GM12878 (cell line): Measurements from ENCODE around the gene CAMK2G. TPM values are rescaled to one million over a fixed set of nuclear protein-coding genes. Genes with fewer than 3 reads are reported as not detected.

ENCODE experiments used
- ATAC-seq: fragments of 200-7000 bp; cut with Tn5 transposase; 3 replicates; pipeline ENCODE4 v1.9.1; 2020; ENCODE audit warnings: mild to moderate bottlenecking, moderate library complexity
- BruUV-seq: library from RNA; stranded (reverse); fragments of 400-500 nt; replicated peaks from 2 replicates; lab custom pipeline; 2021; lab: Mats Ljungman, UMichigan
- CTCF ChIA-PET: fragments of 300-600 bp; sonication (Branson Sonifier 250); formaldehyde crosslinking; extraction: SDS; loops from one replicate; lab custom pipeline; 2021; ENCODE audit warnings: inconsistent platforms; lab: Yijun Ruan, JAX
- POLR2A ChIA-PET: fragments of 350-600 bp; formaldehyde crosslinking; extraction: SDS; loops from one replicate; lab custom pipeline; 2021; ENCODE audit warnings: inconsistent platforms; lab: Charles Lee
- RAD21 ChIA-PET: fragments of 300-600 bp; sonication (Branson Sonifier 250); formaldehyde crosslinking; loops from one replicate; lab custom pipeline; 2023; ENCODE audit warnings: antibody characterized with exemption; ENCODE audit not compliant: unreplicated experiment; lab: Charles Lee
- SMC1A ChIA-PET: fragments of 300-600 bp; sonication (Branson Sonifier 250); formaldehyde crosslinking; loops from one replicate; lab custom pipeline; 2023; ENCODE audit not compliant: unreplicated experiment, uncharacterized antibody; lab: Charles Lee
- DNase-seq: peaks from one replicate; pipeline ENCODE4 v3.0.0-alpha.2; 2011; ENCODE audit warnings: low read depth, low spot score
- FAIRE-seq: peaks from 3 replicates; lab custom pipeline; 2011; peaks lifted over from hg19 to GRCh38; lab: Jason Lieb, UNC
- H2AFZ ChIP-seq: 2 replicates; pipeline ENCODE4 v1.6.0; 2011; ENCODE audit warnings: low read depth, low read length, control low read depth; ENCODE audit not compliant: control insufficient read depth
- H3K27ac ChIP-seq: 2 replicates; pipeline ENCODE4 v1.5.1; 2011; ENCODE audit warnings: control low read depth; ENCODE audit not compliant: control insufficient read depth, insufficient read depth
- H3K27me3 ChIP-seq, 2 experiments: replicated peaks in 1 of 2; 2 replicates each; pipeline versions ENCODE4 v1.6.0 to v1.6.1; 2011; ENCODE audit warnings: low read length in 1 of 2; ENCODE audit not compliant: control insufficient read depth in 2 of 2, insufficient read depth in 2 of 2
- H3K36me3 ChIP-seq, 2 experiments: 2 replicates each; pipeline ENCODE4 v1.5.1; 2011; ENCODE audit warnings: low read length in 1 of 2; ENCODE audit not compliant: control insufficient read depth in 2 of 2, insufficient read depth in 2 of 2
- H3K4me1 ChIP-seq: 2 replicates; pipeline ENCODE4 v1.6.1; 2011; ENCODE audit warnings: mild to moderate bottlenecking, low read length, moderate library complexity, mixed read lengths; ENCODE audit not compliant: control insufficient read depth, insufficient read depth
- H3K4me2 ChIP-seq: 2 replicates; pipeline ENCODE4 v1.6.0; 2011; ENCODE audit warnings: control low read depth; ENCODE audit not compliant: control insufficient read depth, insufficient read depth
- H3K4me3 ChIP-seq: fragments of 200-600 bp; sonication (generic); 2 replicates; pipeline ENCODE4 v1.5.1; 2016
- H3K79me2 ChIP-seq: 2 replicates; pipeline ENCODE4 v1.6.0; 2011; ENCODE audit warnings: low read length; ENCODE audit not compliant: control insufficient read depth, insufficient read depth
- H3K9ac ChIP-seq: 2 replicates; pipeline ENCODE4 v1.8.0; 2011; ENCODE audit warnings: low read length, control low read depth, mixed read lengths; ENCODE audit not compliant: control insufficient read depth, insufficient read depth
- H3K9me3 ChIP-seq: replicated peaks from 3 replicates; pipeline ENCODE4 v1.5.1; 2011; ENCODE audit warnings: mild to moderate bottlenecking, low read length; ENCODE audit not compliant: control insufficient read depth, insufficient read depth
- H4K20me1 ChIP-seq: 2 replicates; pipeline ENCODE4 v1.6.0; 2011; ENCODE audit not compliant: control insufficient read depth, insufficient read depth
- BHLHE40 ChIP-seq, 2 experiments: fragments of 450-650 bp in 1 of 2; IDR thresholded peaks; 2 replicates each; pipeline ENCODE4 v1.6.1; 2011 to 2017; ENCODE audit warnings: low read depth in 2 of 2, borderline replicate concordance in 1 of 2, improper control_type of control experiment in 1 of 2, low read length in 1 of 2, mild to moderate bottlenecking in 1 of 2
- CREM ChIP-seq: IDR thresholded peaks from 2 replicates; pipeline ENCODE4 v1.6.1; 2014; ENCODE audit warnings: antibody characterized with exemption, low read depth
- FOXK2 ChIP-seq: fragments of 450-650 bp; IDR thresholded peaks from 2 replicates; pipeline ENCODE4 v1.6.1; 2017; ENCODE audit warnings: mild to moderate bottlenecking, moderate library complexity
- HDAC2 ChIP-seq: fragments of 200-600 bp; sonication (generic); IDR thresholded peaks from 2 replicates; pipeline ENCODE4 v1.6.1; 2017
- MEF2B ChIP-seq: fragments of 450-650 bp; IDR thresholded peaks from 2 replicates; pipeline ENCODE4 v1.6.1; 2018; ENCODE audit warnings: mild to moderate bottlenecking, moderate library complexity; ENCODE audit not compliant: partially characterized antibody, poor library complexity, severe bottlenecking
- MTA3 ChIP-seq: IDR thresholded peaks from 2 replicates; pipeline ENCODE4 v1.6.1; 2012; ENCODE audit warnings: low read length, inconsistent platforms, borderline replicate concordance
- RUNX3 ChIP-seq: IDR thresholded peaks from 2 replicates; pipeline ENCODE4 v1.6.1; 2012; ENCODE audit warnings: low read length, inconsistent platforms
- SIX5 ChIP-seq: IDR thresholded peaks from 2 replicates; pipeline ENCODE4 v1.6.1; 2011; ENCODE audit warnings: mild to moderate bottlenecking, low read depth, low read length, moderate library complexity; ENCODE audit not compliant: severe bottlenecking
- WGBS: methylation state at CpG from one replicate; pipeline ENCODE4 v1.1.6; 2016; ENCODE audit warnings: low lambda C conversion rate; ENCODE audit not compliant: insufficient replicate concordance, insufficient coverage; ENCODE audit errors: missing lambda C conversion rate; 5-methylcytosine and 5-hydroxymethylcytosine counted together
- in situ Hi-C: fragments of 300-500 bp; cut with MboI; formaldehyde crosslinking; loops from 9 replicates; pipeline ENCODE4 v1.14.3; 2018; ENCODE audit warnings: mixed read lengths
- intact Hi-C: fragments of 100-400 bp; cut with micrococcal nuclease; formaldehyde crosslinking; loops from one replicate; pipeline ENCODE4 v1.14.2; 2022; ENCODE audit not compliant: unreplicated experiment
- polyA plus RNA-seq, 11 experiments: library from polyadenylated mRNA; depleted of rRNA in 4 of 11; unstranded in 6 of 11; stranded (reverse) in 5 of 11; fragments of >200 nt; fragmentation: Nextera tagmentation in 4 of 11; fragmentation: Illumina TruSeq in 1 of 11; extraction: Ambion mirVana in 4 of 11; extraction: Trizol in 1 of 11; gene quantifications; 1 replicate in 1 of 11; 2 replicates in 10 of 11; pipeline versions ENCODE4 v1.2.1 to v1.2.3, GENCODE V29; 2011 to 2016; ENCODE audit warnings: inconsistent platforms in 2 of 11, missing spikeins in 2 of 11, low read depth in 1 of 11
- total RNA-seq, 4 experiments: library from RNA; depleted of rRNA in 3 of 4; stranded (reverse); fragments of >200 nt in 3 of 4; fragmentation: Illumina TruSeq in 1 of 4; extraction: Trizol in 1 of 4; gene quantifications; 2 replicates each; pipeline versions ENCODE4 v1.2.1 to v1.2.3, GENCODE V29; 2013 to 2021
- TF ChIP-seq, protein P1 (sequence below): fragments of 450-650 bp; IDR thresholded peaks from 2 replicates; pipeline ENCODE4 v1.6.1; 2018; ENCODE audit warnings: mild to moderate bottlenecking, low read depth, moderate library complexity; ENCODE audit not compliant: partially characterized antibody
- TF ChIP-seq, protein P2 (sequence below): fragments of 450-650 bp; IDR thresholded peaks from 2 replicates; pipeline ENCODE4 v1.6.1; 2016; ENCODE audit warnings: mild to moderate bottlenecking
- TF ChIP-seq, protein P3 (sequence below): fragments of 450-650 bp; formaldehyde crosslinking; IDR thresholded peaks from 2 replicates; pipeline ENCODE4 v1.5.0; 2022; ENCODE audit warnings: mild to moderate bottlenecking, missing genetic modification characterization
- TF ChIP-seq, protein P4 (sequence below): fragments of 450-650 bp; IDR thresholded peaks from 2 replicates; pipeline ENCODE4 v1.6.1; 2017; ENCODE audit warnings: mild to moderate bottlenecking, low read depth, inconsistent platforms; ENCODE audit not compliant: poor library complexity, severe bottlenecking

The CAMK2G gene
- total and polyA plus RNA-seq, 10 of the 15 experiments (the other 5 are each of a cell fraction or from before 2014, with no cell fraction given): 5.5 to 24.3 (median 16.9) TPM

DNA sequence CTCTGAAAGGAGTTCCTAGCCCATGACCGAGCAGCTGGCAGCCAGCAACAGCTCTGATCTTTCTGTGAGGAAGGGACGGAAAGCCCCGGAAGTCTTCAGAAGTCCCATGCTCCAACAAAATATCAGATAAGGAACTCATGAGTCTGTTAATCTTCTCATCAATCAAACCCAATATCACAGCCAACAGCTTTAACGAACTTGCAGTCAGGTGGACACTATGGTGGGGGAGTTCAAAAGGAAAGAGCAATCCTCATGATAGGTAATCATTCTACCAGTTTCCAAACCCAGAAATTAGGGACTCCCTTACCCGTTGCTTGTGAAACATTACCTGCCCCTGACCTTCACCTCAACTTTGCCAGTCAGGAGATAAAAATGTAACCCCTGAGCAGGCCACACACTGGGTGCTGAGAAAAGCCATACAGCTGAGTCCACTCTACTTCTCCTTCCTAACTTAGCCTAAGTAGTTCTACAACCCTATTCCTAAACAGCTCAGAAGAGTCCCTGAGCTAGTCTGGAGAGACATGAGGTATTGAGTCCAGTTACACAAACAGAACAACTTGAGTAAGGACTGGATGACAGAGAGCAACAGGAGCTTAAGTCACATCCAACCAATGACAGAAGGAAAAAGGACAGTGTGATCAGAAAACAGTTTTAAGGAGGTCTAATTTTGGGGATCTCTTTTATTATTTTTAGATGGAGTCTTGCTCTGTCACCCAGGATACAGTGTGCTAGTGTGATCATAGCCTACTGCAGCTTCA, 65.1 kb downstream of the CAMK2G start:
- intact Hi-C loops: no loop called here
- Histone ChIP-seq H3K27me3 (no peaks in the 10 kb centered on the region), H3K36me3 (peaks cover 15 to 19% of the 10 kb centered on the region in 2 experiments; a peak in 3 of 4 replicates), H3K27ac (no peak overlapping the region), H3K4me3 (no peak overlapping the region), H3K79me2 (peaks cover 33% of the 10 kb centered on the region), H3K4me2 (0 out of 2 replicates have a peak overlapping the region, but pooled peaks have one; percentile 39), H2AFZ (no peak overlapping the region), H3K4me1 (peaks cover 17% of the 10 kb centered on the region), H4K20me1 (no peaks in the 10 kb centered on the region), H3K9ac (no peak overlapping the region), H3K9me3 (no peaks in the 10 kb centered on the region)
- DNase-seq (no peak), ATAC-seq (no peak), FAIRE-seq (peak; percentile 78)
- in situ Hi-C loops: no loop called here
- CTCF ChIA-PET: interaction anchor here (0.6 to 2.5 kb wide), 8 partner anchors 31 to 173 kb away, joined by 3 to 17 read pairs (median 4); no protein-coding TSS in a partner anchor
- POLR2A ChIA-PET: interaction anchor here (0.6 to 2.8 kb wide), 10 partner anchors 9 to 1451 kb away, joined by 3 to 25 read pairs (median 5); partner anchors contain the start of gene CHCHD1
- TSS peak; percentile 50 for BruUV-seq
- SMC1A ChIA-PET: interaction anchor here (0.6 to 3.5 kb wide), 12 partner anchors 9 to 158 kb away, joined by 3 to 31 read pairs (median 4); partner anchors contain the start of genes CHCHD1 and ZSWIM8
- RAD21 ChIA-PET: interaction anchor here (0.6 to 2.7 kb wide), 9 partner anchors 21 to 280 kb away, joined by 3 to 16 read pairs (median 3); partner anchors contain the start of gene CHCHD1
- 73% methylated on average over 5 of the region's 5 CpGs for WGBS
- no peak for TF ChIP-seq MEF2B
- TF ChIP-seq SIX5: no peak
- no peak for TF ChIP-seq CREM
- TF ChIP-seq, protein P1, sequence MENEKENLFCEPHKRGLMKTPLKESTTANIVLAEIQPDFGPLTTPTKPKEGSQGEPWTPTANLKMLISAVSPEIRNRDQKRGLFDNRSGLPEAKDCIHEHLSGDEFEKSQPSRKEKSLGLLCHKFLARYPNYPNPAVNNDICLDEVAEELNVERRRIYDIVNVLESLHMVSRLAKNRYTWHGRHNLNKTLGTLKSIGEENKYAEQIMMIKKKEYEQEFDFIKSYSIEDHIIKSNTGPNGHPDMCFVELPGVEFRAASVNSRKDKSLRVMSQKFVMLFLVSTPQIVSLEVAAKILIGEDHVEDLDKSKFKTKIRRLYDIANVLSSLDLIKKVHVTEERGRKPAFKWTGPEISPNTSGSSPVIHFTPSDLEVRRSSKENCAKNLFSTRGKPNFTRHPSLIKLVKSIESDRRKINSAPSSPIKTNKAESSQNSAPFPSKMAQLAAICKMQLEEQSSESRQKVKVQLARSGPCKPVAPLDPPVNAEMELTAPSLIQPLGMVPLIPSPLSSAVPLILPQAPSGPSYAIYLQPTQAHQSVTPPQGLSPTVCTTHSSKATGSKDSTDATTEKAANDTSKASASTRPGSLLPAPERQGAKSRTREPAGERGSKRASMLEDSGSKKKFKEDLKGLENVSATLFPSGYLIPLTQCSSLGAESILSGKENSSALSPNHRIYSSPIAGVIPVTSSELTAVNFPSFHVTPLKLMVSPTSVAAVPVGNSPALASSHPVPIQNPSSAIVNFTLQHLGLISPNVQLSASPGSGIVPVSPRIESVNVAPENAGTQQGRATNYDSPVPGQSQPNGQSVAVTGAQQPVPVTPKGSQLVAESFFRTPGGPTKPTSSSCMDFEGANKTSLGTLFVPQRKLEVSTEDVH: no peak
- TF ChIP-seq, protein P2, sequence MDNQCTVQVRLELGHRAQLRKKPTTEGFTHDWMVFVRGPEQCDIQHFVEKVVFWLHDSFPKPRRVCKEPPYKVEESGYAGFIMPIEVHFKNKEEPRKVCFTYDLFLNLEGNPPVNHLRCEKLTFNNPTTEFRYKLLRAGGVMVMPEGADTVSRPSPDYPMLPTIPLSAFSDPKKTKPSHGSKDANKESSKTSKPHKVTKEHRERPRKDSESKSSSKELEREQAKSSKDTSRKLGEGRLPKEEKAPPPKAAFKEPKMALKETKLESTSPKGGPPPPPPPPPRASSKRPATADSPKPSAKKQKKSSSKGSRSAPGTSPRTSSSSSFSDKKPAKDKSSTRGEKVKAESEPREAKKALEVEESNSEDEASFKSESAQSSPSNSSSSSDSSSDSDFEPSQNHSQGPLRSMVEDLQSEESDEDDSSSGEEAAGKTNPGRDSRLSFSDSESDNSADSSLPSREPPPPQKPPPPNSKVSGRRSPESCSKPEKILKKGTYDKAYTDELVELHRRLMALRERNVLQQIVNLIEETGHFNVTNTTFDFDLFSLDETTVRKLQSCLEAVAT: no peak
- no peak for TF ChIP-seq RUNX3
- TF ChIP-seq MTA3: no peak
- no peak for TF ChIP-seq BHLHE40 (IDR thresholded peaks at IDR 0.05; ENCODE audit: borderline replicate concordance in 1 of 2, low read depth in 2 of 2, low read length in 1 of 2)
- TF ChIP-seq, protein P3, sequence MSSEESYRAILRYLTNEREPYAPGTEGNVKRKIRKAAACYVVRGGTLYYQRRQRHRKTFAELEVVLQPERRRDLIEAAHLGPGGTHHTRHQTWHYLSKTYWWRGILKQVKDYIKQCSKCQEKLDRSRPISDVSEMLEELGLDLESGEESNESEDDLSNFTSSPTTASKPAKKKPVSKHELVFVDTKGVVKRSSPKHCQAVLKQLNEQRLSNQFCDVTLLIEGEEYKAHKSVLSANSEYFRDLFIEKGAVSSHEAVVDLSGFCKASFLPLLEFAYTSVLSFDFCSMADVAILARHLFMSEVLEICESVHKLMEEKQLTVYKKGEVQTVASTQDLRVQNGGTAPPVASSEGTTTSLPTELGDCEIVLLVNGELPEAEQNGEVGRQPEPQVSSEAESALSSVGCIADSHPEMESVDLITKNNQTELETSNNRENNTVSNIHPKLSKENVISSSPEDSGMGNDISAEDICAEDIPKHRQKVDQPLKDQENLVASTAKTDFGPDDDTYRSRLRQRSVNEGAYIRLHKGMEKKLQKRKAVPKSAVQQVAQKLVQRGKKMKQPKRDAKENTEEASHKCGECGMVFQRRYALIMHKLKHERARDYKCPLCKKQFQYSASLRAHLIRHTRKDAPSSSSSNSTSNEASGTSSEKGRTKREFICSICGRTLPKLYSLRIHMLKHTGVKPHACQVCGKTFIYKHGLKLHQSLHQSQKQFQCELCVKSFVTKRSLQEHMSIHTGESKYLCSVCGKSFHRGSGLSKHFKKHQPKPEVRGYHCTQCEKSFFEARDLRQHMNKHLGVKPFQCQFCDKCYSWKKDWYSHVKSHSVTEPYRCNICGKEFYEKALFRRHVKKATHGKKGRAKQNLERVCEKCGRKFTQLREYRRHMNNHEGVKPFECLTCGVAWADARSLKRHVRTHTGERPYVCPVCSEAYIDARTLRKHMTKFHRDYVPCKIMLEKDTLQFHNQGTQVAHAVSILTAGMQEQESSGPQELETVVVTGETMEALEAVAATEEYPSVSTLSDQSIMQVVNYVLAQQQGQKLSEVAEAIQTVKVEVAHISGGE (CRISPR knock-in tag): no peak
- no peak for TF ChIP-seq HDAC2
- TF ChIP-seq, protein P4, sequence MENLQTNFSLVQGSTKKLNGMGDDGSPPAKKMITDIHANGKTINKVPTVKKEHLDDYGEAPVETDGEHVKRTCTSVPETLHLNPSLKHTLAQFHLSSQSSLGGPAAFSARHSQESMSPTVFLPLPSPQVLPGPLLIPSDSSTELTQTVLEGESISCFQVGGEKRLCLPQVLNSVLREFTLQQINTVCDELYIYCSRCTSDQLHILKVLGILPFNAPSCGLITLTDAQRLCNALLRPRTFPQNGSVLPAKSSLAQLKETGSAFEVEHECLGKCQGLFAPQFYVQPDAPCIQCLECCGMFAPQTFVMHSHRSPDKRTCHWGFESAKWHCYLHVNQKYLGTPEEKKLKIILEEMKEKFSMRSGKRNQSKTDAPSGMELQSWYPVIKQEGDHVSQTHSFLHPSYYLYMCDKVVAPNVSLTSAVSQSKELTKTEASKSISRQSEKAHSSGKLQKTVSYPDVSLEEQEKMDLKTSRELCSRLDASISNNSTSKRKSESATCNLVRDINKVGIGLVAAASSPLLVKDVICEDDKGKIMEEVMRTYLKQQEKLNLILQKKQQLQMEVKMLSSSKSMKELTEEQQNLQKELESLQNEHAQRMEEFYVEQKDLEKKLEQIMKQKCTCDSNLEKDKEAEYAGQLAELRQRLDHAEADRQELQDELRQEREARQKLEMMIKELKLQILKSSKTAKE: no peak
- no peak for TF ChIP-seq FOXK2
